Peyer's patch (tissue), 4 donors: Measurements from ENCODE around the gene DYNLT5. TPM values are rescaled to one million over a fixed set of nuclear protein-coding genes. Genes with fewer than 3 reads are reported as not detected.

Experiments used
- DNase-seq, 3 donors: peaks; one replicate each; pipeline ENCODE4 v3.0.0-alpha.2; 2017 to 2019
- H3K27ac ChIP-seq, 4 donors: fragments of 200-600 bp; sonication (generic); one replicate each; pipeline ENCODE4 v1.5.1; 2016 to 2019
- H3K27me3 ChIP-seq, 2 donors: fragments of 200-600 bp; sonication (generic); one replicate each; pipeline ENCODE4 v1.5.1; 2019
- H3K36me3 ChIP-seq, 3 donors: fragments of 200-600 bp; sonication (generic); one replicate each; pipeline ENCODE4 v1.5.1; 2016 to 2019
- H3K4me1 ChIP-seq, 4 donors: fragments of 200-600 bp; sonication (generic); one replicate each; pipeline ENCODE4 v1.5.1; 2016 to 2019
- H3K4me3 ChIP-seq, 4 donors: fragments of 200-600 bp; sonication (generic); 1 replicate in 3 of 4; 2 replicates in 1 of 4; pipeline ENCODE4 v1.5.1; 2016 to 2019; ENCODE audit warnings: mild to moderate bottlenecking in 1 of 4
- H3K9me3 ChIP-seq, 4 donors: fragments of 200-600 bp; sonication (generic); one replicate each; pipeline ENCODE4 v1.5.1; 2016 to 2019; ENCODE audit warnings: mild to moderate bottlenecking in 1 of 4
- POLR2A ChIP-seq, 2 donors: fragments of 450-650 bp; IDR thresholded peaks; one replicate each; pipeline ENCODE4 v1.5.1; 2017; ENCODE audit warnings: antibody characterized with exemption in 2 of 2, mild to moderate bottlenecking in 2 of 2, moderate library complexity in 2 of 2
- total RNA-seq, 4 donors: library from RNA; depleted of rRNA; stranded (reverse); fragments of >200 nt; gene quantifications; one replicate each; pipeline ENCODE4 v1.1.0, GENCODE V29; 2016
- TF ChIP-seq, protein P1 (sequence below), 6 experiments: fragments of 450-650 bp in 4 of 6; fragments of 200-600 bp in 2 of 6; sonication (generic) in 1 of 6; IDR thresholded peaks; one replicate each; pipeline ENCODE4 v1.5.1; 2017 to 2019; ENCODE audit warnings: antibody characterized with exemption in 6 of 6, mild to moderate bottlenecking in 3 of 6, moderate library complexity in 1 of 6

Gene DYNLT5
- total RNA-seq, 4 donors from 2014 or later: 0.88 to 4.1 TPM; not detected in 2

DNA sequence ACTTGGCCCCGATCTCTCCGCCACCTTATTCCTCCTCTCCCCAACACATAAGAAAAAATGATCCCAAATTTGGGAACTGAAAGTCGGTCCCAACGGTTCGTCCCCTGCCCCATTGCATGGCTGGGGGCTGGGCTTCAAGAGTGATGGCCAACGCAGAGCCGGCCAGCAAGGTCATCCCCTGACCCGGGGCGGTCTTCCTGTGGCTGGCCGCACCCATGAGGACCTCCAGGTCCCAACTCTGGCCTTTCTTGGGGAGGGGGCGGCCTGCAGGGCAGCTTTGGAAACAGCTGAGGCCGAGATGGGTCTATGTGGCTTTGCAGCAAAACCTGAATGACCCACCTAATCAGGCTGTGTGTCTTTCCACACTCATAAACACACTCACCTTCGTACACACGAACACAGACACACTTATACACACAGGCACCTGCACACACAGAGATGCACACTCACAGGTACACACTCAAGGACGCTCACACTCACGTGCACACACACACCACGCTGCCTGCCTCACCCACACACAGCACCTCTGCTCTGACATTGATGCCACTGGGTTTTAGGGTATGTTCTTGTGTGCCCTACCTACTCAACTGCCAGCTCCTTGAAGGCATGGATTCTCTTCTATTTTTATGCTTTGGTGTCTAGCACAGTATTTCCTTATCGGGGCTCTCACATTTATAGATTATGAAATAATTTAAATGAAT is 562 bp downstream of the DYNLT5 start:
- Histone ChIP-seq H3K36me3 (no peaks in the 10 kb centered on the region), H3K27ac (no peak overlapping the region), H3K9me3 (no peaks in the 10 kb centered on the region), H3K27me3 (no peaks in the 10 kb centered on the region), H3K4me3 (peak overlapping the region; percentile 14 to 47 (median 32)), H3K4me1 (no peaks in the 10 kb centered on the region)
- TF ChIP-seq, protein P1, sequence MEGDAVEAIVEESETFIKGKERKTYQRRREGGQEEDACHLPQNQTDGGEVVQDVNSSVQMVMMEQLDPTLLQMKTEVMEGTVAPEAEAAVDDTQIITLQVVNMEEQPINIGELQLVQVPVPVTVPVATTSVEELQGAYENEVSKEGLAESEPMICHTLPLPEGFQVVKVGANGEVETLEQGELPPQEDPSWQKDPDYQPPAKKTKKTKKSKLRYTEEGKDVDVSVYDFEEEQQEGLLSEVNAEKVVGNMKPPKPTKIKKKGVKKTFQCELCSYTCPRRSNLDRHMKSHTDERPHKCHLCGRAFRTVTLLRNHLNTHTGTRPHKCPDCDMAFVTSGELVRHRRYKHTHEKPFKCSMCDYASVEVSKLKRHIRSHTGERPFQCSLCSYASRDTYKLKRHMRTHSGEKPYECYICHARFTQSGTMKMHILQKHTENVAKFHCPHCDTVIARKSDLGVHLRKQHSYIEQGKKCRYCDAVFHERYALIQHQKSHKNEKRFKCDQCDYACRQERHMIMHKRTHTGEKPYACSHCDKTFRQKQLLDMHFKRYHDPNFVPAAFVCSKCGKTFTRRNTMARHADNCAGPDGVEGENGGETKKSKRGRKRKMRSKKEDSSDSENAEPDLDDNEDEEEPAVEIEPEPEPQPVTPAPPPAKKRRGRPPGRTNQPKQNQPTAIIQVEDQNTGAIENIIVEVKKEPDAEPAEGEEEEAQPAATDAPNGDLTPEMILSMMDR (IDR thresholded peaks at IDR 0.05): no peak
- TF ChIP-seq POLR2A (IDR thresholded peaks at IDR 0.05): no peak
- DNase-seq: no peak

DNA sequence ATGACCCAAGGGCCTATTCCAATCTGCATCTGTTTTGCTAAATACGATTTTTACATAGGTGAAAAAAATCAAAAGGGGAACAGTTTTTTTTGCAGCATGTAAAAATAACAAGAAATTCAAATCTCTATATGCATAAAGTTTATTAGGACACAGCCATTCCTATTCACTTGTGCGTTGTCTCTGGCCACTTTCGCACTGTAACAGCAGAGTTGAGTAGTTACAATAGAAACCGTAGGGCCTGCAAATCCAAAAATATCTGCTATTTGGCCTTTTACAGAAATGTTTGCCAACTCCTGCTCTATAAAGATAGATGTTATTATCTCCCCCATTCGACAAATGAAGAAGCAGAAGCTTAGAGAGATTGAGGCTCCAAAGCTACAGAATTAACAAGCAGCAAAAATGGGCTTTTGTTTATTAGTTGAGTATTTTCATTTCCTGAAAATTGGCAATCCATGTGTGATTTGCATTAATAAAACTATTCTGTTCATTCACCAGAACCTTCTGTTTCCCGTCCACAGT is 5.5 kb downstream of the DYNLT5 start:
- Histone ChIP-seq H3K36me3 (no peaks in the 10 kb centered on the region), H3K9me3 (no peaks in the 10 kb centered on the region), H3K27ac (no peak overlapping the region), H3K27me3 (no peaks in the 10 kb centered on the region), H3K4me1 (no peaks in the 10 kb centered on the region), H3K4me3 (no peak overlapping the region)
- TF ChIP-seq, protein P1 (IDR thresholded peaks at IDR 0.05): no peak
- TF ChIP-seq POLR2A (IDR thresholded peaks at IDR 0.05): no peak
- DNase-seq: no peak

DNA sequence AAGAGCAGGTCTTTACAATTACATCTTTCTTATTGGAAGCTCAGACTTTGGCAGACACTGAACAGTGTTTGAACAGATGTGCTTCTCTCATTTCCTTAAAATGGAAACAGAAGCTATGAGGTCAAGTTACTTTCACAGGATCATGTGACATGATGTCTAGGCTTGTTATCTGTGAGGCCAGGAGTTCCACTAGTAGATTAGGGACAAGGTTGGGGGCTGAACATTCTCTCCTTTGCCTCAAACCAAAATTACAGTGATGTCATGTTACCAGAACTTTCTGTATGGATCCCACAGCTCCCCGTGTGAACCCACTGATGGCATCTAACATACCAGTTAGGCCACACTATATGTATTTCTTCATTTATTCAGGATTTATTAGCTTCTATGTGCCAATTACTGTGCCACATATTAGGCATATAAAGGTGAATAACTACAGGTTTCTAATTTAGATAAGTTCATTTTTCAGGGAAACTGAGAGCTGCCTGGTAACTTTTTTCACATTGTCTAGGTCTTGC is 6.0 kb downstream of the DYNLT5 start:
- H3K27me3 ChIP-seq: no peaks in the 10 kb centered on the region
- TF ChIP-seq, protein P1 (IDR thresholded peaks at IDR 0.05): no peak
- TF ChIP-seq POLR2A (IDR thresholded peaks at IDR 0.05): no peak
- no peaks in the 10 kb centered on the region for H3K36me3 ChIP-seq
- H3K4me1 ChIP-seq: no peaks in the 10 kb centered on the region
- H3K27ac ChIP-seq: no peak overlapping the region
- DNase-seq: no peak
- no peak overlapping the region for H3K4me3 ChIP-seq
- H3K9me3 ChIP-seq: no peaks in the 10 kb centered on the region

DNA sequence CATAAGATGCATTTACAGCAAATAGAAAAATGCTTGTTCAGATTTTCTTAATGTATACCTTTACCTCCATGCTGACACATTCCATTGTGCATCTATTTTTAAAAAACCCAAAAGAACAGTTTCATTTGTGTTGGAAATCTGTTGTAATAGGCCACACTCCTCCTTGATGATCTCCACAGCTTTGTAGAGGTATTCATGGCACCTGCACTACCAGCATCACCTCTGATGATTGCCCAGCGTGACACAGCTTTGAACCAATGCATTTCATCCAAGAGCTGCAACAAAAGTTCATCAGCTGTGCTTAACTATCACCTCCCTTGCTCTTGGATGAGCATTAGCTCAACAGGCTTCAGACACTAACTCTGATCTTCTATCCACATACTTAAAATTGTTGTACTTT is 8.2 kb downstream of the DYNLT5 start:
- Histone ChIP-seq H3K4me3 (no peak overlapping the region), H3K9me3 (no peaks in the 10 kb centered on the region), H3K27ac (no peak overlapping the region), H3K4me1 (no peaks in the 10 kb centered on the region), H3K36me3 (no peaks in the 10 kb centered on the region), H3K27me3 (no peaks in the 10 kb centered on the region)
- TF ChIP-seq, protein P1 (IDR thresholded peaks at IDR 0.05): no peak
- no peak for TF ChIP-seq POLR2A (IDR thresholded peaks at IDR 0.05)
- no peak for DNase-seq

DNA sequence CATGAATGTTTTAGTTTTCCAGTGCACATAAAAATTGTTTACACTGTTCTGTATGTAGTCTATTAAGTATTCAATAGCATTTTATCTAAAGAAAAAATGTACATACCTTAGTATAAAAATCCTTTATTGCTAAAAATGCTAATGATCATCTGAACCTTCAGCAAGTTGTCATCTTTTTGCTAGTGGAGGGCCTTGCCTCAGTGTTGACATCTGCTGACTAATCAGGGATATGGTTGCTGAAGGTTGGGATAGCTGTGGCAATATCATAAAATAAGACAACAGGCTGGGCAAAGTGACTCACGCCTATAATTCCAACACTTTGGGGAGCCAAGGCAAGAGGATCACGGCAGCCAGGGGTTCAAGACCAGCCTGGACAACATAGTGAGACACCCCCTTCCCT is 9.0 kb downstream of the DYNLT5 start:
- DNase-seq: no peak
- no peaks in the 10 kb centered on the region for H3K36me3 ChIP-seq
- no peaks in the 10 kb centered on the region for H3K4me1 ChIP-seq
- TF ChIP-seq, protein P1 (IDR thresholded peaks at IDR 0.05): no peak
- TF ChIP-seq POLR2A (IDR thresholded peaks at IDR 0.05): no peak
- no peak overlapping the region for H3K27ac ChIP-seq
- H3K9me3 ChIP-seq: no peaks in the 10 kb centered on the region
- no peaks in the 10 kb centered on the region for H3K27me3 ChIP-seq
- H3K4me3 ChIP-seq: no peak overlapping the region
